OCI-LY7 (cell line): ENCODE results near the gene SARDH.

ENCODE experiments used
- EZH2phosphoT487 ChIP-seq: fragments of 200-600 bp; sonication (generic); IDR thresholded peaks from 2 replicates; pipeline ENCODE4 v1.6.1; 2018; ENCODE audit warnings: low read depth, borderline replicate concordance, mild to moderate bottlenecking, mixed run types, antibody characterized with exemption, low read length, moderate library complexity, mixed read lengths
- TF ChIP-seq, protein P1 (sequence below): fragments of 200-600 bp; sonication (generic); conservative IDR thresholded peaks from 2 replicates; pipeline ENCODE4 v1.5.1; 2014; ENCODE audit warnings: mild to moderate bottlenecking, antibody characterized with exemption, low read length, moderate library complexity, mixed read lengths

DNA sequence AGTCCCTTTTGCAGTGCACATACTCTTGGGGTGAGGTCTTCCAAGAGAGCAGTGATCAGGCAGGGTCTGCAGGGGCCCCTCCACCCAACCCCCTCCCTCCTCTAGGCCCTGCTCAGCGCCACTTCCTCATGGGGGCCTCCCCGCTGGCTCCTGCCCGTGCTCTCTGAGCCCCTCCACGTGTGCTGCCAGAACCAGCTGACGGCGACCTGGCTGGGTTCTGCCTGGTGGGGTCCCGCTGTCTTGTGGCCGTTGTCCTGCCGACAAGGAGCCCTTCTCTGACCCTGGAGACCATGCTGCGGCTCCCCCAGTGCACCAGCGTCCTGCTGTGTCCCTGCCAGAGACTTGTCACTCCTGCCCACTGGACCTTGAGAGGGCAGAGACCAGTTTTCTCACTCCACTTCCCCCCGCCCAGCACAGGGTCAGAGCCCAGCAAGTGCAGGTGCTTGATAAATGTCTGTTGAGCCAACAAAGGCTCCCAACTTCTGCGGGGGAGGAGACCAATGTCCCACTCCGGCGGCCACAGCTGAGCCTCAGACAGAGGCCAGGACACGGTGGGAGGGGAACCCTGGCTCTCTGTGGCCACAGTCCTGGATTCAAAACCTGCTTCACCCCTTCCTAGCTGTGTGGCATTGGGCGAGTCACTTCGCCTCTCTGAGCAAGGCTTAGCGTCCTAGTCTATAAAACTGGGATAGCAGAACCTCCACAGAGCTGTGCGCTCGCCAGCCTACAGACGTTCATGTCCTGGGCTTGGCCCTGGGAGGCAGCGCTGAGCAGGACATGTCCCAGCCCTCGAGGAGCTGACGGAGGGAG is 24.8 kb downstream of the SARDH start:
- TF ChIP-seq, protein P1, sequence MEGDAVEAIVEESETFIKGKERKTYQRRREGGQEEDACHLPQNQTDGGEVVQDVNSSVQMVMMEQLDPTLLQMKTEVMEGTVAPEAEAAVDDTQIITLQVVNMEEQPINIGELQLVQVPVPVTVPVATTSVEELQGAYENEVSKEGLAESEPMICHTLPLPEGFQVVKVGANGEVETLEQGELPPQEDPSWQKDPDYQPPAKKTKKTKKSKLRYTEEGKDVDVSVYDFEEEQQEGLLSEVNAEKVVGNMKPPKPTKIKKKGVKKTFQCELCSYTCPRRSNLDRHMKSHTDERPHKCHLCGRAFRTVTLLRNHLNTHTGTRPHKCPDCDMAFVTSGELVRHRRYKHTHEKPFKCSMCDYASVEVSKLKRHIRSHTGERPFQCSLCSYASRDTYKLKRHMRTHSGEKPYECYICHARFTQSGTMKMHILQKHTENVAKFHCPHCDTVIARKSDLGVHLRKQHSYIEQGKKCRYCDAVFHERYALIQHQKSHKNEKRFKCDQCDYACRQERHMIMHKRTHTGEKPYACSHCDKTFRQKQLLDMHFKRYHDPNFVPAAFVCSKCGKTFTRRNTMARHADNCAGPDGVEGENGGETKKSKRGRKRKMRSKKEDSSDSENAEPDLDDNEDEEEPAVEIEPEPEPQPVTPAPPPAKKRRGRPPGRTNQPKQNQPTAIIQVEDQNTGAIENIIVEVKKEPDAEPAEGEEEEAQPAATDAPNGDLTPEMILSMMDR: no peak
- no peak for TF ChIP-seq EZH2phosphoT487
